Stomach (tissue), 4 donors: Measurements from ENCODE around the gene OR11H6.

Experiments
- CTCF ChIP-seq, 7 experiments: fragments of 450-650 bp in 4 of 7; fragments of 200-600 bp in 3 of 7; sonication (generic) in 3 of 7; IDR thresholded peaks; one replicate each; pipeline ENCODE4 v1.5.1; 2016 to 2019; ENCODE audit warnings: antibody characterized with exemption in 7 of 7, control low read depth in 2 of 7, mild to moderate bottlenecking in 1 of 7
- EP300 ChIP-seq: sonication (generic); formaldehyde crosslinking; IDR thresholded peaks from one replicate; pipeline ENCODE4 v1.6.1; 2017; ENCODE audit warnings: antibody characterized with exemption

DNA sequence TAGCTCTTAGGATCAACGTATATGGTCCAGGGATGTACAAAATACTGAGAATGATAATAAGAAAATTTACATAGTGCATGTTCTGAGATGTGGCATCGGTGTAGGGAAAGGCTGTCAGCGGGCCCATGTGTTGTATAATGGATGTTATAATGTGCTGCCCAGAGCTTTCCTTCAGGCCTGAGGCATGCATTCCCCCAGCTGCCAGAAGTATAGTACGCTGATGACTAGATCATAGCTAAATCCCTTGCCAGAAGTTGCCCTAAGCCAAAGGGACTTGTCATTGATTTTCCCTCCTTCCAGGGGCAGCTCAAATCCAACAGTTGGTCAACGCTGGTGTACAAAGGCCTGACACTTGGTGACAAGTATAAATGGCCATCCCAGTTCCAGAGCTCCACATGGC is 39.3 kb upstream of the OR11H6 start:
- TF ChIP-seq CTCF (IDR thresholded peaks at IDR 0.05) (no peak), EP300 (no peak)
